K562 (cell line): ENCODE data around the gene DISC1. TPM values are rescaled to one million over a fixed set of nuclear protein-coding genes. Genes with fewer than 3 reads are reported as not detected.

Source experiments
- ATAC-seq: fragments of 200-7000 bp; cut with Tn5 transposase; 3 replicates; pipeline ENCODE4 v1.9.1; 2020; ENCODE audit warnings: moderate library complexity
- BruUV-seq: library from RNA; stranded (reverse); fragments of 400-500 nt; replicated peaks from 2 replicates; lab custom pipeline; 2021; lab: Mats Ljungman, UMichigan
- CTCF ChIA-PET: fragments of 300-600 bp; formaldehyde crosslinking; extraction: SDS; loops from one replicate; lab custom pipeline; 2021; ENCODE audit warnings: low intra/inter-chr PET ratio; lab: Yijun Ruan, JAX
- POLR2A ChIA-PET: fragments of 300-600, 350-650 bp; sonication (Branson Sonifier 250); formaldehyde crosslinking; extraction: SDS; loops from one replicate; lab custom pipeline; 2021; ENCODE audit warnings: antibody characterized with exemption, inconsistent platforms; lab: Yijun Ruan, JAX
- DNase-seq, 4 experiments: peaks; one replicate each; pipeline versions ENCODE4 v3.0.0 to v3.0.0-alpha.2; 2011 to 2018; ENCODE audit warnings: low spot score in 3 of 4, mixed read lengths in 3 of 4; ENCODE audit errors: extremely low read depth in 1 of 4
- FAIRE-seq: peaks from 2 replicates; lab custom pipeline; 2011; peaks lifted over from hg19 to GRCh38; lab: Jason Lieb, UNC
- H2AFZ ChIP-seq: 2 replicates; pipeline ENCODE4 v1.6.0; 2011; ENCODE audit warnings: low read depth, low read length, control low read depth, inconsistent platforms
- H3K27ac ChIP-seq: fragments of 200-600 bp; 3 replicates; pipeline ENCODE4 v1.8.0; 2011; ENCODE audit warnings: low read depth, mild to moderate bottlenecking, control low read depth, inconsistent platforms, low read length, moderate library complexity, mixed read lengths; ENCODE audit errors: extremely low read depth
- H3K27me3 ChIP-seq, 2 experiments: fragments of 300-600 bp in 1 of 2; 2 replicates in 1 of 2; 3 replicates in 1 of 2; pipeline versions ENCODE4 v1.6.0 to v1.8.0; 2011; ENCODE audit warnings: inconsistent platforms in 2 of 2, low read length in 2 of 2, mild to moderate bottlenecking in 1 of 2, mixed read lengths in 1 of 2, moderate library complexity in 1 of 2; ENCODE audit not compliant: control insufficient read depth in 2 of 2, insufficient read depth in 2 of 2
- H3K36me3 ChIP-seq: fragments of 300-600 bp; 3 replicates; pipeline ENCODE4 v1.8.0; 2011; ENCODE audit warnings: mild to moderate bottlenecking, low read length, inconsistent platforms; ENCODE audit not compliant: control insufficient read depth, insufficient read depth
- H3K4me1 ChIP-seq, 2 experiments: fragments of 200-600 bp in 1 of 2; replicated peaks in 1 of 2; 2 replicates in 1 of 2; 3 replicates in 1 of 2; pipeline versions ENCODE4 v1.5.1 to v1.8.0; 2011; ENCODE audit warnings: inconsistent platforms in 2 of 2, low read length in 2 of 2, mild to moderate bottlenecking in 1 of 2, mixed read lengths in 1 of 2, moderate library complexity in 1 of 2; ENCODE audit not compliant: control insufficient read depth in 2 of 2, insufficient read depth in 2 of 2
- H3K4me2 ChIP-seq: 2 replicates; pipeline ENCODE4 v1.6.1; 2011; ENCODE audit warnings: low read length, control low read depth, inconsistent platforms, mixed read lengths; ENCODE audit not compliant: insufficient read depth
- H3K4me3 ChIP-seq: fragments of 200-600 bp; sonication (generic), shearing (Covaris generic); 2 replicates; pipeline ENCODE4 v1.5.1; 2016; ENCODE audit warnings: control low read depth, inconsistent platforms
- H3K79me2 ChIP-seq: fragments of 200-600 bp; 3 replicates; pipeline ENCODE4 v1.8.0; 2011; ENCODE audit warnings: low read length, inconsistent platforms; ENCODE audit not compliant: control insufficient read depth, insufficient read depth
- H3K9ac ChIP-seq, 2 experiments: 2 replicates each; pipeline versions ENCODE4 v1.6.0 to v1.6.1; 2011; ENCODE audit warnings: low read depth in 2 of 2, low read length in 2 of 2, control low read depth in 1 of 2, inconsistent platforms in 1 of 2, mild to moderate bottlenecking in 1 of 2, mixed read lengths in 1 of 2; ENCODE audit not compliant: insufficient read depth in 1 of 2
- H3K9me1 ChIP-seq: one replicate; pipeline ENCODE4 v1.6.0; 2011; ENCODE audit warnings: inconsistent platforms, mild to moderate bottlenecking, low read length, moderate library complexity; ENCODE audit not compliant: control insufficient read depth, insufficient read depth
- H3K9me3 ChIP-seq: replicated peaks from 2 replicates; pipeline ENCODE4 v1.5.1; 2011; ENCODE audit warnings: low read depth, low read length, inconsistent platforms; ENCODE audit not compliant: control insufficient read depth, insufficient read depth
- H4K20me1 ChIP-seq: replicated peaks from 2 replicates; pipeline ENCODE4 v1.6.1; 2011; ENCODE audit warnings: low read length, inconsistent platforms, mixed read lengths; ENCODE audit not compliant: control insufficient read depth, insufficient read depth
- ADNP ChIP-seq: fragments of 200-800 bp; sonication (Bioruptor generic); IDR thresholded peaks from 2 replicates; pipeline ENCODE4 v1.6.1; 2016; ENCODE audit warnings: missing genetic modification characterization, missing compliant biosample characterization
- CTCF ChIP-seq, 3 experiments: IDR thresholded peaks in 2 of 3; conservative IDR thresholded peaks in 1 of 3; 2 replicates each; pipeline ENCODE4 v1.5.1; 2011 to 2012; ENCODE audit warnings: low read length in 3 of 3, mild to moderate bottlenecking in 3 of 3, control low read depth in 2 of 3, improper control_type of control experiment in 1 of 3, inconsistent platforms in 1 of 3, low read depth in 1 of 3, mixed read lengths in 1 of 3, moderate library complexity in 1 of 3; ENCODE audit not compliant: insufficient read depth in 2 of 3
- GATAD2A ChIP-seq: fragments of 450-650 bp; IDR thresholded peaks from 2 replicates; pipeline ENCODE4 v1.6.1; 2017
- MAZ ChIP-seq, 2 experiments: fragments of 450-650 bp in 1 of 2; sonication (generic) in 1 of 2; formaldehyde crosslinking; IDR thresholded peaks in 1 of 2; conservative IDR thresholded peaks in 1 of 2; 2 replicates each; pipeline versions ENCODE4 v1.4.0 to v1.5.0; 2020; ENCODE audit warnings: mild to moderate bottlenecking in 1 of 2, missing genetic modification reagents in 1 of 2
- TBP ChIP-seq: optimal IDR thresholded peaks from 2 replicates; pipeline ENCODE3; 2011; ENCODE audit warnings: low read depth, low read length, improper control_type of control experiment
- TRIM28 ChIP-seq: fragments of 450-650 bp; IDR thresholded peaks from 2 replicates; pipeline ENCODE4 v1.6.1; 2017
- USF1 ChIP-seq: sonication (generic); formaldehyde crosslinking; IDR thresholded peaks from 2 replicates; pipeline ENCODE4 v1.9.0; 2022; ENCODE audit warnings: mild to moderate bottlenecking, missing genetic modification reagents
- WGBS: fragments of 100-300 bp; shearing (Covaris generic); methylation state at CpG from one replicate; pipeline ENCODE4 v1.1.6; 2016; ENCODE audit warnings: low coverage, mixed read lengths; ENCODE audit not compliant: insufficient coverage; ENCODE audit errors: missing lambda C conversion rate; 5-methylcytosine and 5-hydroxymethylcytosine counted together
- in situ Hi-C: fragments of 300-500 bp; cut with MboI; formaldehyde crosslinking; loops from 4 replicates; pipeline ENCODE4 v1.15.0; 2018; ENCODE audit warnings: inconsistent platforms, mixed read lengths
- intact Hi-C: fragments of 100-400 bp; cut with micrococcal nuclease; formaldehyde crosslinking; loops from 2 replicates; pipeline ENCODE4 v1.14.2; 2022
- polyA plus RNA-seq, 8 experiments: library from polyadenylated mRNA; depleted of rRNA in 4 of 8; stranded (reverse) in 5 of 8; unstranded in 3 of 8; fragments of >200 nt; fragmentation: Nextera tagmentation in 2 of 8; fragmentation: Illumina TruSeq in 1 of 8; extraction: Ambion mirVana in 2 of 8; extraction: Trizol in 1 of 8; gene quantifications; 2 replicates each; pipeline versions ENCODE4 v1.2.1 to v1.2.3, GENCODE V29; 2011 to 2014; ENCODE audit warnings: inconsistent platforms in 1 of 8, missing spikeins in 1 of 8
- total RNA-seq, 7 experiments: library from RNA; depleted of rRNA in 6 of 7; stranded (reverse); fragments of >200 nt in 6 of 7; fragmentation: Illumina TruSeq in 2 of 7; extraction: Trizol in 2 of 7; gene quantifications; 2 replicates each; pipeline versions ENCODE4 v1.2.1 to v1.2.3, GENCODE V29; 2011 to 2021; ENCODE audit warnings: low replicate concordance in 1 of 7

Gene DISC1
- total and polyA plus RNA-seq, 9 of the 15 experiments (the other 6 are each of a cell fraction or from before 2014, with no cell fraction given) = 0.01 to 0.11 (median 0.08) TPM; not detected in 1

- Histone ChIP-seq H2AFZ (no peak overlapping the region), H3K4me3 (no peak overlapping the region), H3K27ac (no peak overlapping the region), H3K27me3 (no peaks in the 10 kb centered on the region; a peak in 2 of 5 replicates), H3K36me3 (no peaks in the 10 kb centered on the region), H4K20me1 (no peaks in the 10 kb centered on the region), H3K79me2 (no peaks in the 10 kb centered on the region), H3K9me3 (no peaks in the 10 kb centered on the region), H3K9ac (no peak overlapping the region), H3K4me2 (no peak overlapping the region), H3K4me1 (no peaks in the 10 kb centered on the region), H3K9me1 (no peaks in the 10 kb centered on the region)
- FAIRE-seq (no peak), ATAC-seq (no peak), DNase-seq (no peak)
- 4% methylated on average over 8 of the region's 8 CpGs for WGBS
- ChIA-PET CTCF (no interaction called here), POLR2A (interaction anchor here (0.6 to 1.5 kb wide), 2 partner anchors 41 to 977 kb away, joined by 3 read pairs; no protein-coding TSS in a partner anchor)
- in situ Hi-C loops (no loop called here), intact Hi-C loops (no loop called here)
- no TSS peak for BruUV-seq
- TF ChIP-seq TBP = no peak
- no peak for TF ChIP-seq GATAD2A
- no peak for TF ChIP-seq USF1 (CRISPR knock-in tag)
- TF ChIP-seq MAZ (CRISPR knock-in tag; conservative IDR thresholded peaks at IDR 0.05 in 1 of 2, IDR thresholded peaks at IDR 0.05 in 1 of 2) = no peak
- no peak for TF ChIP-seq TRIM28
Observed at GRCh38 chr1:231882790-231883189, 256.2 kb downstream of the DISC1 start.

DNA sequence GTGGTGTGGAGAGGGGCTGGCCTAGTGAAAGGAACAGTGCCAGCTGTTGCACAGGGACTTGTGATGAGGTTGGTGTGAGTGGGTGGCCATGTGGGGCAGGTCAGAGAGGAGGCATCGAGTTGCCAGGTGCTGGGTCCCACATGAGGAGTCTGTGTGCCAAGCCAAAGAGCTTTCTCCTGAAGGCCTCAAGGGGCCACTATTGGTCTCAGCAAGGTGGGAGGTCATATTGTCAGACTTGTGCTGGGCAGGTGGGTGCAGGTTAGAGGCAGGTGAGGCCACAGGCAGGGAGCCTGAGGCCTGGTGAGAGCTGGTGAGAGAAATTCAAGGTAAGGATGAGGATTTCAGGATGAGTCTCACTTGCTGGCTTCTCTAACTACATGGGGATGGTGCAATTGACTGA lies 256.8 kb downstream of the DISC1 start:
- H3K9me3 ChIP-seq = no peaks in the 10 kb centered on the region
- FAIRE-seq (no peak), ATAC-seq (no peak; the same call in 2 of the 3 replicates), DNase-seq (no peak)
- H3K27ac ChIP-seq = no peak overlapping the region
- ChIA-PET POLR2A (interaction anchor here (1.5 kb wide), 1 partner anchor 40 kb away, joined by 3 read pairs; no protein-coding TSS in a partner anchor), CTCF (no interaction called here)
- no peaks in the 10 kb centered on the region for H3K4me1 ChIP-seq
- in situ Hi-C loops (no loop called here), intact Hi-C loops (no loop called here)
- no peaks in the 10 kb centered on the region; a peak in 2 of 5 replicates for H3K27me3 ChIP-seq
- no peak for TF ChIP-seq ADNP (tag)
- TF ChIP-seq CTCF (IDR thresholded peaks at IDR 0.05 in 2 of 3, conservative IDR thresholded peaks at IDR 0.05 in 1 of 3; ENCODE audit: insufficient read depth in 2 of 3, low read depth in 1 of 3, low read length in 3 of 3) = 0 out of 6 replicates have a peak, but pooled peaks of 1 of the 3 experiments have one; percentile 2
- H3K9ac ChIP-seq = no peak overlapping the region
- H3K4me2 ChIP-seq = no peak overlapping the region
- WGBS = 0% methylated on average over 1 of the region's 1 CpG
- H3K36me3 ChIP-seq = no peaks in the 10 kb centered on the region
- H3K79me2 ChIP-seq = no peaks in the 10 kb centered on the region
- no TSS peak for BruUV-seq
- H3K4me3 ChIP-seq = no peak overlapping the region
- no peak overlapping the region for H2AFZ ChIP-seq
- H3K9me1 ChIP-seq = no peaks in the 10 kb centered on the region
- H4K20me1 ChIP-seq = no peaks in the 10 kb centered on the region
